GM19239 (cell line): Measurements from ENCODE around the gene TPCN1.

Source experiments
- DNase-seq: peaks from one replicate; pipeline ENCODE4 v3.0.0; 2011; ENCODE audit warnings: low spot score; ENCODE audit not compliant: insufficient read length
- FAIRE-seq: peaks from 2 replicates; lab custom pipeline; 2011; peaks lifted over from hg19 to GRCh38; lab: Jason Lieb, UNC

Gene TPCN1

DNA sequence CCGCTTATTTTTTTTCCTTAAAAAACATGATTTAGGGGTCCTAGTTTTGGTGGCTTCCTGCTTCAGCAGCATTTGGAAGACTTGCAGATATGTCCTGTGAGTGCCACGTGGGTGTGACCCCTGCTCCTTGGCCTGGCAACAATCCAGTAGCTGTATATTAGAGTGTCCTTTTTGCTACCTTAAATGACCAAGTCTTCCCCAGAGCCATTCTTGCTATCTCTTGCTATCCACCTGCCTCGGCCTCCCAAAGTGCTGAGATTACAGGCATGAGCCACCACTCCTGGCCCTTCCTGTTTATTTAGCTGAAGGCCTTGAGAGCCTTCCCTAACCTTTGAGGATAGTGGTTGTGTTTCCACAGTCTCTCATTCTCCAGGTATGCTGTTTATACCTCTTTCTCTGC is 17.0 kb downstream of the TPCN1 start:
- DNase-seq (no peak), FAIRE-seq (no peak)

GRCh38 chr12:113239288-113239771 is 18.1 kb downstream of the TPCN1 start:
- no peak for DNase-seq
- no peak for FAIRE-seq

- FAIRE-seq, result no peak
- no peak for DNase-seq
These were observed 18.6 kb downstream of the TPCN1 start for GRCh38 chr12:113239811-113240331.

GRCh38 chr12:113240395-113240794 is 19.1 kb downstream of the TPCN1 start:
- DNase-seq (no peak), FAIRE-seq (peak; percentile 28)

GRCh38 chr12:113241191-113242025 is 20.1 kb downstream of the TPCN1 start:
- DNase-seq (no peak), FAIRE-seq (no peak)

- DNase-seq, result no peak
- FAIRE-seq, result no peak
These were observed 20.8 kb downstream of the TPCN1 start for GRCh38 chr12:113242026-113242418.

- DNase-seq (no peak), FAIRE-seq (no peak)
These were observed 21.3 kb downstream of the TPCN1 start for GRCh38 chr12:113242560-113242959.

- no peak for FAIRE-seq
These were observed 22.8 kb downstream of the TPCN1 start for GRCh38 chr12:113244047-113244460.

DNA sequence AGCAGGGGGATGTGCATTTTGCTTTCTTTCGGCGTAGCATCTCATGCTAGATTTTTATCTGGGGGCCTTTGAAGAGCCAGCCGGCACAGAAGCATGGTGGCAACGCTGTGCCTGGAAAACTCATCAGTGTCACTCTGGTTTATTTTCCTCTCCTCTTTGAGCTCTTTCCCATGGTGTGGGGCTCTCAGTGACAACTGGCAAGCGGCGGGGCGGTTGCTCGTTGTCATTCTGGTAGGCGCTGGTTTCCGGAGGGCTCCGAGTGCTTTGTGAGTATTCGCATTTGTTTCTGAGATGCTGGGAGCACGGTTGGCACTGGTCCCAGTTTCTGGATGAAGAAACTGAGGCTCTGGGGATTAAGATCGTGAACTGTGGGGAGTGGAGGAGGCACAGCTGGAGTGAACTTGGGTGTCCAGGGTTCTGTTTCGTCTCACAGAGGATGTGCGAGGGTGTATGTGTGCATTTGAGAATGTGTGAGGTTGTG is 23.3 kb downstream of the TPCN1 start:
- FAIRE-seq, result no peak

More at GRCh38 chr12:113244047-113244460, 22.8 kb downstream of the TPCN1 start:
- DNase-seq, result no peak

GRCh38 chr12:113245695-113246477 is 24.6 kb downstream of the TPCN1 start:
- DNase-seq (no peak), FAIRE-seq (no peak)

More for the DNA sequence above, 23.3 kb downstream of the TPCN1 start:
- DNase-seq, result no peak

DNA sequence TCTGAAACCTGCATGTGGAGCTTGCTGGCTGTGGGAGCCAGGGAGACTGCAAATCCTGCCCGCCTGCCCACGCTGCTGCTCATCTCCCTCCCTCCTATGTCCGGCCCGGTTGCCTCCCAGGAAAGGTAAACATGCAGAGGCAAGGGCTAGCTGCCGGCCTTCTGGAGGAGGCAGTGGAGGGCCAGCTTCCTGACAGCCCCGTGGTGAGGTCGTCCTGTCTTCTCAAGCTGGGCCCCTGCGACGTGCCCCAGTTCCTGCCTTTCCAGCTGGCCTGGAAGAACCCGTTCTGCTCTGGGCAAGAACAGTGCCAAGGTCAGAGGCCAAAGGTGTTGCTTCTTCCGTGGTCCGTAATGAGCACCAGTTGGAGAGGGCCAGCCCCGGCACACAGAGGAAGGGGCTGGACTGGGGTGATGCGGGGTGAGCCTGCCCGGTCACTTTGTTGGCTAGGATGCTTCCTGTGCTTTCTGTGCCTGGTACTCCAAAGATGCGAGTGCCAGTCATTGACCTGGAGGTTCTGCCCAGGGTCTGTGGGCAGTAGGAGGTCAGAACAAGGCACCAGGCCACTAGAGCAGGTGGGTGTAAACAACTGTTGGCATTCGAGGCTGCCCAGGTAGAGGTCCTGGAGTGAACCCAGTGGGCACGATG is 25.3 kb downstream of the TPCN1 start:
- FAIRE-seq, result no peak
- DNase-seq, result no peak

DNA sequence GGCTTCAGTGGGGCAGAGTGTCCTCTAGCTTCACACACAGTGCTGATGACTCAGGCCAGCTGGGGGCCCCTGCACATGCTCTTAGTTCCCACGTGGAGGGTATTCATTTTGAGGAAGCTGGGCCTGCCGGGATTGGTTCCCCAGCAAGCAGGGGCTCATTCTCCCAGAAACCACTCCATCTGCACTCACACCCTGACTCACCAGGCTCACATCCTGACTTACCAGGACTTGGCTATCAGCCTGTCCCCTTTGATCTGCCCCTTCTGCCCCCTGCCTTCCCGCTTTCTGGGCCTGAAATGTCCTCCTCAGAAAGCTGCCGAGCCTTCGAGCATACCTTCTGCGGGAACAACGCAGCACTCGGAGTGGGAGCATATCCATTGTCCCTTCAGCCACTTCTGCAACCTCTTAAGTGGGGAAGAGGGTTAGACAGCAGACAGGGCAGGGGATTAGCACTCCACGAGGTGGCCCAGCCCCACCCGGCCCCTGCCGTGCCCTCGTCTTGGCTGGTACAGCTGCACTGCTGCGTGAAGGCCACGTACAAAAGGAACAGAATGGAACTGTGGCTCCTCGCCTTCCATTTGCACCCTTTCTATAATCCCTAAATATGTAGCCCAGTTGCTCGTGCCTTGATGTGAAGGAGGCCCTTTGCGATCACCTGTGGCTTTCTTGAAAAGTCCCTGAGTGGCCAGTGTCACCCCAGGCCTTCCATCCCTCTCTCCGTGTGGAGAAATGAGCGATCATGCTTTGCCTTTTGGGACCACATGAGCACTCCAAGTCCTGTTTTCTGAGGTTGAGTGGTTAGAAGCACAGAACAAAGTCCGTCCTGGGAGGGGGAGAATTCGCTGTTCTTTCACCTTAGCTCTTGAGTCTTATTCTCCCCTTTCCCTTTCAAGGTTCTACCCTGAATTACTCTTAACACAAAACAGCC is 26.1 kb downstream of the TPCN1 start:
- FAIRE-seq (no peak), DNase-seq (no peak)

GRCh38 chr12:113248051-113248825 is 27.0 kb downstream of the TPCN1 start:
- no peak for FAIRE-seq

DNA sequence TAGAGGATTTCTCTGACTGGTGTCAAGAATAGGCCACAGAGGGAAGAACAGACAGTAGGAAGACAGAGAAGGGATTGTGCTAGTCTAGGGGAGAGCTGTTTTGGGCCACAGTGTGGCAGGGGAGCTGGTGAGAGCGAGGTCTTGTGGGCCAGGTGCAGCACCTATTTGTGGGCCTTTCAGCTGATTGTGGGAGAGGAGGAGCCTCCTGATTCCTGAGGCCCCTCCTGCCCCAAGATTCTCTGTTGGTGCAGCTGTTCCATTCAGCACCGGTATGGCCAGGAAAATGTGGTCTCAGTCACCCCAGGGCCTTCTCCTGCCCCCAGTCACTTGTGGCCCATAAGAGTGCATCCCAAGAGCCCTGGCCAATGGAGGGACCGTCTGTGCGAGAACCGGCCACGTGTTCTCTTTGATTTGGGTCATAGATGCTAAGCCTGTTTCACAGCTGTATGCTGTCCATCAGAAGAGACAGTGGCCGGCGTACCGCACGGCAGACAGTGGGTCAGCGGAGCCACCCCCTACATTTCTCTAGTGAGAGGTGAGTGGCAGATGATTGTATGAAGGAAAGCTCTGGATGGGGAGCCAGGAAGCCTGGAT is 27.7 kb downstream of the TPCN1 start:
- FAIRE-seq, result no peak

More at GRCh38 chr12:113248051-113248825, 27.0 kb downstream of the TPCN1 start:
- no peak for DNase-seq

DNA sequence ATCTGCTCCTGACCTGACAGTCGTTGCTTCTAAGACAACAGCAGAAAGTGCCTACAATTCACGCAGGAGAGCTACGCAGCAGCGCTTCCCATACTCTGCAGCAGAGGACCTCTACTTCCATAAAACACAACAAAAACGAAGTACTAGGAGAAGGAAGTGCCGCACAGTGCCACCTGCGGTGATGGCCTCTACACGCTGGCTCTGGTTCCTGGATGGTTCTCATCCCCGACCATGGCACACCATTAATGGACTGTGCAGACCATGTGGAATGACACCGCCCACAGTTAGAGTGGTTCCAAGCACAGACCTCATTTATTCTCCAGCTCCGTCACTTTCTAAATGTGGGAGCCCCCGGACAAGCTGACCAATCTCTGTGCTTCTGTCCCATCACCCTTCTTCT is 28.3 kb downstream of the TPCN1 start:
- DNase-seq (no peak), FAIRE-seq (no peak)

More for the DNA sequence above, 27.7 kb downstream of the TPCN1 start:
- no peak for DNase-seq

DNA sequence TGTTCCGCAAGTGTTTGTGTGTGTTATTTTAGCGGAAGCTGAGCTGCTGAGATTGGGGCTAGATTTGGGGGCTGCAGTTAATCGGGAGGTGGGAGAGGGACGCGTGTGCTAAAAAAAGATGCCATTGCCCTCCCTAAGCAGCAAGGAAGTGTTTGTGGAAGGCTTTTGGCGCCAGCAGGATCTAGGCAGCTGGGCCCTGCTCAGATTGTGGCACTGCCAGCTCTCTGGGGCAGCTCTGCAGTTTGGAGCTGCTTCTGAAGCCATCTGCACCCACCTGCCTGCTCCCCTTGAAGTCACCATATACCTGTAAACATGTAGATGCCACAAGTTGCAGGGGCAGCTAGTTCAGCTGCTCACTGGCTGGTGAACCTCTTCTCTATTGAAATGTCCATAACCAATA is 28.8 kb downstream of the TPCN1 start:
- FAIRE-seq (no peak), DNase-seq (no peak)

GRCh38 chr12:113251404-113252070 is 30.3 kb downstream of the TPCN1 start:
- FAIRE-seq (no peak), DNase-seq (no peak)

DNA sequence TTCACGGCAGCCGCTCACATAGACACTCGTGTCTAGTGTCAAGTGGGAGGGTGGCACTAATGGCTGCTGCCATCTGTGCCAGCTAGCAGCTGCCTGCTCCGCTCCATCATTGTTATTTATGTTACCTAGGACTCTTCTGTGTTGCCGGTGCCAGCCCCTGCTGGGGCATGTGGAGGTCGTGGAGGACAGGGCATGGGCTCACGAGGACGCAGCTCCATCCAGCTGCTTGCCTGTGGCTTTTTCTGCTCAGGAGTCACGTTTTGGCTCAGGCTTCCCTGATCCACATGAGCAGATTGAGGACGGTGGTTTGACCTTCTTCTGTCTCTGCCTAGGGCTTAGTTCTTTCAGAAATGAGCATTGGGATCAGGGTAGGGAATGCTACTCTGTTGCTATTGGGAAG is 31.2 kb downstream of the TPCN1 start:
- DNase-seq (no peak), FAIRE-seq (no peak)
